Frontal cortex (tissue), 4 donors: ENCODE measurements around the gene PI4KB. TPM values are rescaled to one million over a fixed set of nuclear protein-coding genes. Genes with fewer than 3 reads are reported as not detected.
"Not testable (repeated sequence)": the region's sequence is repeated elsewhere in the genome, so short reads cannot be mapped to it uniquely, and the experiment has no call there.

ENCODE experiments used
- DNase-seq, 2 donors: peaks; one replicate each; pipeline ENCODE4 v3.0.0; 2012; ENCODE audit warnings: low spot score in 2 of 2
- FAIRE-seq: peaks from 2 replicates; lab custom pipeline; 2012; peaks lifted over from hg19 to GRCh38; lab: Jason Lieb, UNC
- total RNA-seq: library from RNA; depleted of rRNA; stranded (reverse); fragments of >200 nt; gene quantifications from one replicate; pipeline ENCODE4 v1.2.3, GENCODE V29; 2014
- donor health status: control.
- donor health status: control.
- donor health status: control.

Gene PI4KB
- total RNA-seq, 1 donor from 2014 or later = 28.5 TPM

- DNase-seq (peak in 1 of 2 donors; percentile 17), FAIRE-seq (no peak)
These were observed 44.1 kb downstream of the PI4KB start for GRCh38 chr1:151282883-151283725.

- peak; percentile 92 to 95 for DNase-seq
- peak; percentile 88 for FAIRE-seq
These were observed 45.0 kb downstream of the PI4KB start, which contains the start of gene ZNF687 for GRCh38 chr1:151281969-151282882. Gene ZNF687 (plus strand): TSS chr1:151282299. CDS start chr1:151286292, 3,993 bp downstream.

DNA sequence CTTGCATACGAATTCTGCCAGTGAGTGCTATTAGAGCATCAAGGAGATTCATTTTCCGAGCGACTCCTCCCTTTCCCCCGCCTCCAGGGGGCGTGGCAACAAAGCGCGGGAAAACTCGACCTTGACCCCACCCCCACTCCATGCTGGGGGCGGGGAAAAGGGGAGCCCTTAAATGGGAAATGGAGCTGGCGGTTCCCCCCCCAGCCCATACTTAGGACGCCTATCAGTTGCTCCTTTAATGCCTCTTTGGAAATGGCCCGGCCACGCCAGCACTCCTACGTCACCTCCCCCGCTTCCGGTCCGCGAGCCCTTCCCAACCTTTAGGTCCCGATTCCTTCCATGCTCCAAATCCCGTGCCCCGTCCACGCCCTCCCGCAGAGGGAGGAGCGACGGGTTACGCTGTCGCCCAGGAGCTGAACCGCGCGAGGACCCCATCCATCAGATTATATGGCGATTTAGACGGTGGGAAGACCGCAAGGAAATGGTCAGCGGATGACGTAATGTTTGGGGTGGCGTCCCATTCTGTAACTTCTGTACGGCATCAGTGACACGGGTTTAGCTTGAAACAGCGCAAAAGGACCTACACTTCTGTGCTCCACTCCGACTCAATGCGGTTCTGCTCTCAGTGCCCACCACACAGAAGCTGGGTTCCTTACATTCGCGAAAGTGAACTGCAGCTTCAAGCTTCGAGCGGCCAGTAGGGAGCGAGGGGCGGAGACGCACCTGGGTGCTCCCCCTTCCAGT, 45.8 kb downstream of the PI4KB start:
- FAIRE-seq (peak; percentile 6), DNase-seq (peak; percentile 88 to 93)

- DNase-seq = no peak
- FAIRE-seq = no peak
These were observed 50.0 kb downstream of the PI4KB start for GRCh38 chr1:151277249-151277648.

- not testable (repeated sequence) for FAIRE-seq, DNase-seq
These were observed 51.9 kb downstream of the PI4KB start for GRCh38 chr1:151275341-151275740.

DNA sequence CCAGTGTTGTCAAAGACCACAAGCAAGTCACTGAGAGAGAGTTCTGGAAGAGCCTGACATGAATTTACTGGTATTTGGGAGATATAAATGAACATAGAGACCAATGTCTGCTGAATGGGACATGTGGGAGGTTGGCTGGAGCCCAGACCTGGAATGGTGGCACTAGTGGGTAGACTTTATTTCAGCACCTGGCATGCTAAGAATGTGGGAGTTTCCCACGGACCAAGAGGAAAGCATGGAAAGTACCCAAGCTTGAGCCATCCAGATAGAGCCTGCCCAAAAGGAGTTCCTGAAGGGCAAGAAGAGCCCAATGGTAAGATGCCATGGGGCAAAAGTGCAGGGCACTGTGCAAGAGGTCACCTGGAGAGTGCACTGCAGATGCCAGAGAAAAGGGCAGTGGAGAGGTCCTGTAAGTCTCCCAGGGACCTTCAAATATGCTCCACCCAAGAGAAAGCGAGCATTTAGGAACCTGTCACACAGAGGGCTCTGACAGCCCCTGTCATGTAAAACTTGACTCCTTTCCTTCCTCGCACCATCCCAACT, 53.2 kb downstream of the PI4KB start:
- no peak for DNase-seq
- no peak for FAIRE-seq

- FAIRE-seq (no peak), DNase-seq (no peak)
These were observed 59.5 kb downstream of the PI4KB start for GRCh38 chr1:151267760-151268159.

GRCh38 chr1:151266821-151267220, 60.4 kb downstream of the PI4KB start:
- FAIRE-seq = no peak

GRCh38 chr1:151266315-151266714, 60.9 kb downstream of the PI4KB start:
- FAIRE-seq (no peak), DNase-seq (no peak)

More at GRCh38 chr1:151266821-151267220, 60.4 kb downstream of the PI4KB start:
- DNase-seq = no peak

GRCh38 chr1:151265446-151266236, 61.6 kb downstream of the PI4KB start:
- DNase-seq = no peak
- no peak for FAIRE-seq

GRCh38 chr1:151259351-151259750, 67.9 kb downstream of the PI4KB start:
- FAIRE-seq (no peak), DNase-seq (no peak)

DNA sequence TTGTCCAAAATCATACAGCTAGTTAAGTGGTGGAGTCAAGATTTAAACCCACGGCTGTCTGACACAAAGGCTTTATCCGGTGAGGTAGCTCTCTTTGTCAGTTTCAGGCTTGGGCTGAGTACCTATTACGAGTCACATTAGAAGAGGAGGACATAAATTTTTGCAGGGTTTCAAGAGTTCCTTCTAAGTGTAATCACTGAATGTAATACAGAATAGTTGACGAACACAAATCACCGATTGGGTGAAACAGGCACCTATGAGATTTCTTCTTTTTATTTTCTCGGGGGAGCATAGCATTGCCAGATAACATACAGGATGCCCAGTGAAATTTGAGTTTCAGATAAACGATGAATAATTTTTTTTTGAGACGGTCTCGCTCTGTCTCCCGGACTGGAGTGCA, 71.8 kb downstream of the PI4KB start:
- peak in 1 of 2 donors; percentile 12 for DNase-seq

GRCh38 chr1:151254217-151255213, 72.7 kb downstream of the PI4KB start, which contains the start of gene PSMD4:
Gene PSMD4 (plus strand): TSS chr1:151254734. CDS start chr1:151254783, 49 bp downstream.
- DNase-seq = peak; percentile 85 to 92
- FAIRE-seq = peak; percentile 81

More for the DNA sequence above, 71.8 kb downstream of the PI4KB start:
- FAIRE-seq = no peak

DNA sequence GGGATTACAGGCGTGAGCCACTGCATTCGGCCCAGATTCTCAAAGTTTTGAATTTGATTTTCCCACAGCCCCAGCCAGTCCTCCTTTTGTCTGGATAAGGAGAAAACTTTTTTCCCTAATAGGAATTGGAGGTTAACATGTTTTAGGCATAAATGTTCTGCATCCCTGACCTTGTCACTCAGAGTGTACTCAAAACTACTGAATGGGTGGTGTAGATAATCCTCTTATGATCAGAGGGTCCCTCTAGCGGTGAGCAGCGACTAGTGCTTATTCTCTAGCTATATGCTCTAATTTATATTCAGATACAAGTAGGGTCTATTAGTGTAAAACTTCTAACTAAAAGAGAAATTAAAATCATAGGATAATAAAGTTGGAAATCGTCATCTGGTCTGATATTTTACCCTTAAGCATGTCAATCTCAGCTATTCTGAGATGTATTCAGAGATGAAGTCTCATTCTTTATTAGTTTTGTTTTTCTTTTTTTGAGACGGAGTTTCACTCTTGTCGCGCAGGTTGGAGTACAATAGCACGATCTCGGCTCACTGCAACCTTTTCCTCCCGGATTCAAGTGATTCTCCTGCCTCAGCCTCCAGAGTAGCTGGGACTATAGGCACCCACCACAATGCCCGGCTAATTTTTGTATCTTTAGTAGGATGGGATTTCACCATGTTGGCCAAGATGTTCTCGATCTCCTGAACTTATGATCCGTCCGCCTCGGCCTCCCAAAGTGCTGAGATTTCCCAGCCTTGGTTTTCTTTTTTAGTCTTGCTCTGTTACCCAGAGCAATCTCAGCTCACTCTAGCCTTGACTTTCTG, 75.4 kb downstream of the PI4KB start:
- FAIRE-seq (no peak), DNase-seq (peak; percentile 51 to 67)

DNA sequence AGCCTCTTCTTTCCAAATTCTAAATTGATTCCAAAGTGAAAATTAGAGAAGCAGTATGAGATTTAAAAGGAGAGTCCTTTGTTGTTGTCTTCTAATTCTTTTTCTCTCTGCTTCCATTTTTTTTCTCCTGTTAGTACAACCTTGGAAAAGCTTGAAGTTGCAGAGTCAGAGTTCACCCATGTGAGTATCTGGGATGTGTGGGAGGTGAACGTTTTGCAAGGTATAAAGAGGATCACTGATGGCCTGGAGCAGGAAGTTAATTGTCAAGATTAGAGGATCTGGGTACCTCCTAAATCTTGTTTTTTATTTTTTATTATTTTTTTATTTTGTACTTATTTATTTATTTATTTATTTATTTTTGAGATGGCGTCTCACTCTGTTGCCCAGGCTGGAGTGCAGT, 80.4 kb downstream of the PI4KB start:
- DNase-seq = no peak
- FAIRE-seq = no peak

GRCh38 chr1:151243683-151244216, 83.5 kb downstream of the PI4KB start:
- DNase-seq (no peak), FAIRE-seq (no peak)
